T-helper 1 cell treated with Interleukin-12 subunit alpha and Interleukin-12 subunit beta and Interleukin-4 antibody, amounts not matched to agents 30 ng/mL and 1 ng/mL, for 36 hours (primary cell): ENCODE data around the gene JADE3. TPM values are rescaled to one million over a fixed set of nuclear protein-coding genes. Genes with fewer than 3 reads are reported as not detected.
"Not testable (repeated sequence)": the region's sequence is repeated elsewhere in the genome, so short reads cannot be mapped to it uniquely, and the experiment has no call there.

Source experiments
- intact Hi-C: fragments of 100-400 bp; cut with micrococcal nuclease; formaldehyde crosslinking; loops from one replicate; pipeline ENCODE4 v1.15.1; 2024
- total RNA-seq: library from RNA; stranded (reverse); gene quantifications from 2 replicates; pipeline ENCODE4 v1.2.3, GENCODE V29; 2022

Gene JADE3
- total RNA-seq, 1 donor from 2014 or later: 1.2 TPM

DNA sequence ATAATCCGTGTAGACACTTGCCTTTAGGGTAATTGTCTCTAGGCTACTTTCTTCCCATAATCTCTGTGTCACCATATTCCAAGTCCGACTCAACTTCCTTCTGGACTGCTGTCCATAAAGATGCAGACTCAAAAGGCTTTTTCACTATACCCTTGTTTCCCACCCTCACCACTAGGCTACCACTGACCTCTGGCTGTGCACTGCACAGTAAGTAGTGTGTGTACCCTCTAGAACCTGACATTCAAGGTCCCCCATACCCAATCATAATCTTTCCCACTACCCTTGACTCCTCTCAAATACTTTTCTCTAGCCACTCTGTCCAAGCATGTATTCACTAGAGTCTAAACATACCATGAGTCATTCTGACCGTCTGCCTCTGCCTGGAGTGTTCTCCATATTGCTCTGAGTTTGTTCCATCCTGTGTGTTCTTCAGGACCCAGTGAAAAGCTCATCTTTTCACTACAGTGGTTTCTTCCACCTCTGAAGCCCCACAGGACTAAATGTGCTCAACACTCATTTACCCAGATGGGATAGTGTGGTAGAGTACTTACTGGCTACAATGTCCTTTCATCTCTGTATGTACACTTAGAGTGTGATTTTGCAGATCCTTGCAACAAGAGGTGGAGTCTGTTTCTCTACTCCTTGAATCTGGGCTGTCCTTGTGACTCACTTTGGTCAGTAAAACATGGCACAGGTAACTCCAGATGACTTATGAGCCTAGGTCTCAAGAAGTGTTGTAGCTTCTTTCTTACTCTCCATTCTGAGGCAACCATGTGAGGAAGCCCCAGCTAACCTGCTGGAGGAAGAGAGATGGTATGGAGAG, 17.4 kb downstream of the JADE3 start:
- intact Hi-C loops: no loop called here

DNA sequence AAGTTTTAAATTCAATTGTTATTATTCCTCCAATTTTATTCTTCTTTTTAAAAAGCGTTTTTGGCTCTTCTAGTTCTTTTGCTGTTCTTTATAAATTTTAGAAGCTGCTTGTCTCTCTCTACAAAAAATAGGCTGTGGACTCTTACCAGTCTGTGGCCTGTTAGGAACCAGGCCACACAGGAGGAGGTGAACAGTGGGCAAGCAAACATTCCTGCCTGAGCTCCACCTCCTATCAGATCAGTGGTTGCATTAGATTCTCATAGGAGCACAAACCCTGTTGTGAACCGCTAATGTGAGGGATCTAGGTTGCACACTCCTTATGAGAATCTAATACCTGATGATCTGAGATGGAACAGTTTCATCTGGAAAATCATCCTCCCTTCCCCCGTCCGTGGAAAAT, 23.1 kb downstream of the JADE3 start:
- intact Hi-C loops: no loop called here

DNA sequence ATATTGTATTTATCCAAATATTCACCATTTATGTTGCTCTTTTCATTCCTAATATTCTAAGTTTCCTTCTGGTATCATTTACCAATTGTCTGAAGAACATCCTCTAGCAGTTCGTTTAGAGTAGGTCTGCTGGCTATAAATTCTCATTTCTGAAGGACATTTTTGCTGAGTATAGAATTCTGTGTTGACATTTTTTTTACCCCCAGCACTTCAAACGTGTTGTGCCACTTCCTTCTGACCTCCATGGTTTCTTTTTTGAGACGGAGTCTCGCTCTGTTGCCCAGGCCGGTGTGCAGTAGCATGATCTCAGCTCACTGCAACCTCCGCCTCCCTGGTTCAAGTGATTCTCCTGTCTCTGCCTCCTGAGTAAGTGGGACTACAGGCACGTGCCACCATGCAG, 26.4 kb downstream of the JADE3 start:
- intact Hi-C loops: no loop called here

DNA sequence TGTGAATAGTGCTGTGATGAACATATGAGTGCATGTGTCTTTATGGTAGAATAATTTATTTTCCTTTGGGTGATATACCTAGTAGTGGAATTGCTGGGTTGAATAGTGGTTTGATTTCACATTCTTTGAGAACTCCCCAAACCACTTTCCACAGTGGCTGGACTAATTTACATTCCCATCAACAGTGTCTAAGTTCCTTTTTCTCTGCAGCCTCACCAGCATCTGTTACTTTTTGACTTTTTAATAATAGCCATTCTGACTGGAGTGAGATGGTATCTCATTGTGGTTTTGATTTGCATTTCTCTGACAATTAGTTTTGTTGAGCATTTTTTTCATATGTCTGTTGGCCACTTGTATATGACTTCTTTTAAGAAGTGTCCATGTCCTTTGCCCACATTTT, 29.1 kb downstream of the JADE3 start:
- intact Hi-C loops: no loop called here

DNA sequence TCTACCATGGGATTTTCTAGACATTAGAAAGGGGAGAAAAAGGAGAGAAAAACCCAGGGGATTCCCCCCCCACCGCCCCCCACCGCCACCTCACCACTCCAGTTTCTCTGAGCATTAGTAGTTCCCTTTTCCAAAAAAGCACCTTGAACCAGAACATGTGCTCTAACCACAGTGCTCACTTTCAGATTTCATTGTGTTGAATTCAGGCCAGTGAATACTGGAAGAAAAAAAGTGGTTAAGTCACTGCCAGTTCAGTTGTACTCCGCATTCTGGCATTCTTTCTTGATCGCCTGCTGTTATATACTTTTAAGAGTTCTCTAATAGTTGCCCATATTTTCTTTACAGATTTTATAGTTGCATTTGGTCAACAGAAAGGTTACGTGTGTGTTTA, 40.9 kb downstream of the JADE3 start:
- intact Hi-C loops: no loop called here

DNA sequence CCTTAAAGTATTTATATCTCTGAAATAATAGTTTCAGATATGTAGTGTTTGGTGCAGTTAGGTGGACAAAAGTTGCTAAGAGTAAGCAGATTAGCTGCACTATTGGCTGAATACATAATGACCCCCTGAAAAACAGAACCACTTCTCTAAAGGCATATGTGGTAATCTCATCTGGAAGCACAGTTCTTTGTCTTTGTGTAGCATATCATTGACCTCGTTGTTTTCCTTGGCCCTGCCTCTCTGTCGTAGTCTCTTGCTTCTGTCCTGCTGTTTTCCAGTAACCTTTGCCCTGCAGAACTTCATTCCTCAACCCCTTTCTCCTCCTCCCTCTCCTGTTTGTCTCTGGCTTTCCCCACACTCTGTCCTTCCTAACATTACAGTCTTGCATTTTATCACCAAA, 41.4 kb downstream of the JADE3 start:
- intact Hi-C loops: no loop called here

DNA sequence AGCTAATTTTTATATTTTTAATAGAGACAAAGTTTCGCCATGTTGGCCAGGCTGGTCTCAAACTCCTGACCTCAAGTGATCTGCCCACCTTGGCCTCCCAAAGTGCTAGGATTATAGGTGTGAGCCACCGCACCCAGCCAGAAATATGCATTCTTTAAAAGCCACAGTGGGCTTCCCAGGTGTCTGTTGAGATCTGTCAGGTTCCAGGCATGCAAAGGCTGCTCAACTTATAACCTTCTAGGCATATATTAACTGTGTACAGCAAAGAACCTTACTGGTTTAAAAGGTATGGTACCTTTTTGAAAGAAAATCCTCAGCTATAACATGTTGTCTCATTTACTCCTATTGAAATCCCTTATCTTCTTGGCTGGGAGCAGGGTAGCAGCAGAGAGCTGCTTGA, 42.5 kb downstream of the JADE3 start:
- intact Hi-C loops: no loop called here

DNA sequence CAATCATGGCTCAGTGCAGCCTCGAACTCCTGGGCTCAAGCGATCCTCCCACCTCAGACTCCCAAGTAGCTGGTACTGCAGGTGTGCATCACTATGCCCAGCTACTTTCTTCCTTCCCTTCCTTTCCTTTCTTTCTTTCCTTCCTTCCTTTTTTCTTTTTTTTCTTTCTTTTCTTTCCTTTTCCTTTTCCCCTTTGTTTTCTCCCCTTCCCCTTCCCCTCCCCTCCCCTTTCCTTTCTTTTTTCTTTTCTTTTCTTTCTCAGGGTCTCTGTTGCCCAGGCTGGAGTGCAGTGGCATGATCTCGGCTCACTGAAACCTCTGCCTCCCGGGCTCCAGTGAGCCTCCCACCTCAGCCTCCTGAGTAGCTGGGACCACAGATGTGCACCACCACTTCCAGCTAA, 44.4 kb downstream of the JADE3 start:
- intact Hi-C loops: not testable (repeated sequence)

DNA sequence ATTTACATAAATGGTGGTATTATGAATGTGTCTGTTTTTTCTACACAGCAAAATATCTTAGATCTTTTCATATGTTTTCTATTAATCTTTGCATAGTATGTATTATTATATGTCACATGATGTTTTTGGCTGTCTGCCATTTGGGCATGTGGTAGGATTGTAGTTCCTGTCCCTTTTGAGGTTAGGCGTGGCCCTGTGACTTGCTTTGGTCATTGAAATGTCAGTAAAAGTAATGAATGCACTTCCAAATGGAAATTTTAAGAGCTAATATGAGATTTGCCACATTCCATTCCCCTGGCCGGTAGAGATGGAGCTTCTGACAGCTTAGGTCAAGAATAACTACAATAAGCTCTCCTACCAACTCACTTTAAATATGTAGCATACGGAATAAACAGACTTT, 45.1 kb downstream of the JADE3 start:
- intact Hi-C loops: no loop called here

DNA sequence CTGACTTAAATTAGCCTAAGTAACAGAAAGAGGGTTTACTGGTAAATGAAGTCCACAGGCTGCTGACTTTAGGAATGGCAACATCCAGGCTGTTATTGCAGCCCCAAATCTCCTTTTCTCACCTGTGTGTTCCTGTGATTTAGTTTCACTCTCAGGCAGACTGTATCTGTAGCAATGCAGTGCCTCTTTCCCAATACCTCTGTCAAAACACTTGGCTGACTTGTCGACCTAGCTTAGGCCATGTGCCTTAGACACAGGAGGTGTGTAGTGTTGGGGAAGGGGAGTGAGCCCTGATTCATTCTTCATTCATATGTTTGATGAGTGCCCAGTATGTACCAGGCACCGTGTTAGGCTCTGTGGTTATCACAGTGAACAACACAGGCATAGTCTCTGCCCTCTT, 46.9 kb downstream of the JADE3 start:
- intact Hi-C loops: no loop called here

DNA sequence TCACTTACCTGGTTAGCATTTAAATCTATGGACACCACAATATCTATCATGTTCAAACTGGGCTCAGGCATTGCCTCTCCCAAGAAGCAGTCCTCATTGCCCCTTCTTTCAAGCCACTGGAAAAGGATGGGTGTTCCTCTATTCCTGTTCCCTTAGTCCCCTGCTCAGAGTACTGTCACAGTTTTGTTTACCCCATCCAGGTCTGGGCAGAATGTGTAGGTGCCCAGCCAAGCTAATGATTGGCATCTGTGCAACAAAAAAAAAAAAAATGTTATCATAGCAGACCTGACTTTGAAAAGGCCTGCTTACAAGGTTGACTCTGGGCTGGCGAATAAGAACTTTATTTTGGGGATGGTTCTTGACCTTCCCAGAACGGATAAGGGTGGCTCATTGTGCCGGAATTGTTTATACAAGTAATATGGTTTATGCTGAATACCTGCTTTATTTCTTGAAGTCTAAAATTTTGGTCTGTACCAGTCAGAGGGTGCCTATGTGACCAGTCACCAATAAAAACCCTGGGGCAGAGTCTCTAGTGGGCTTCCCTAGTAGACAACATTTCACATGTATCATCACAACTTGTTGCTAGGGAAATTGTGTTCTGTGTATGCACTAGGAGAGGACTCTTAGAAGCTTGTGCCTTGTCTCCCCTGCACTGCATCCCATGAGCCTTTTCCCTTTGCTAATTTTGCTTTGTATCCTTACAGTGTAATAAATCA, 47.9 kb downstream of the JADE3 start:
- intact Hi-C loops: no loop called here

DNA sequence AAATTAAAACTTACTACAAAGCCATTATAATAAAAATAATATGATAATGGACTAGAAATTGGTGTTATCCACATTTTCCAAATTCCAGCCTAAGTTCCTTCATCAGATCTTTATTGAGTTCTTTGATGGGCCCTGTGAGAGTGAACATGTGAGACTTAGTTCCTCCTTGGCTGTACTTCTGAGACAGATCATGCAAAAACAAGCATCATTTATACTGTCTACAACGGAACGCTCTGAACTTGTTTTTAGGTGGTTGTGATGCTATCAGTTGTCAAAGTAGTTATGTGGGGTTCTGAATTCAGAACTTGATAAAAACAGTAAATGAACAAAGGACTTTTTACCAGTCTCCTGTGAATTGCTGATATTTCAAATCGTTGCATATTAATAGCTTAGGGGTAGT, 48.9 kb downstream of the JADE3 start:
- intact Hi-C loops: no loop called here

DNA sequence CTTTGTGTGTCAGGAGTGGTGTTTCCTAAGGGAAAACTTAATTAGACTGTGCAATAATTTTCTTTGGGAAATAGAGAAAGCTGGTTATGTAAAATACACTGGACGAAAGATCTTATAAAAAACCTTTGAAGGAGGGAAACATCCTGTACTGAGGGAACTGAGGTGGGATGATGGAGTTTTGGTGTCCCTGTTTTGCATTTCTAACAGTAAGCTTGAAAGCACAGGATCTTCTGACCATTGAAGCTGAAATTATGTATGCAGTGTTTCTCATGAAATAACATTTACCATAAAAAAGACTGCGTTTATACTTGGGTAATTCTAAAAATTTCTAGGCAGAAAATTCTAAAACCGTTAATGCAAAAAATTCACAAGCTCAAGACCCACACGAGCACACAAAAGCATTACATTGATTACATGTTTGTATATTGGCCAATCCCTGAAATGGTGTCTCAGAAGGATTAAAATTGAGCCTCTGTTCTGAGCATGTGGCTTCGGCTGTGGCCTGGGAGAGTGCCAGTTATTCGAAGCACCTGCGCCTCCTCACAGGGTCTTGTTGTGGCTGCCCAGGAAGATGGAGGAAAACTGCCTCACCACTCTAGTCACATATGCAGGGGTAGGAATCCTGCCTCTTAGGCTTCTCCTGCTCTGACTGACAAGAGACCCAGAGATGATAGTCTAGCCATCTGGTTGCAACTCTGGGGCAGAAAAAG, 49.5 kb downstream of the JADE3 start:
- intact Hi-C loops: no loop called here

DNA sequence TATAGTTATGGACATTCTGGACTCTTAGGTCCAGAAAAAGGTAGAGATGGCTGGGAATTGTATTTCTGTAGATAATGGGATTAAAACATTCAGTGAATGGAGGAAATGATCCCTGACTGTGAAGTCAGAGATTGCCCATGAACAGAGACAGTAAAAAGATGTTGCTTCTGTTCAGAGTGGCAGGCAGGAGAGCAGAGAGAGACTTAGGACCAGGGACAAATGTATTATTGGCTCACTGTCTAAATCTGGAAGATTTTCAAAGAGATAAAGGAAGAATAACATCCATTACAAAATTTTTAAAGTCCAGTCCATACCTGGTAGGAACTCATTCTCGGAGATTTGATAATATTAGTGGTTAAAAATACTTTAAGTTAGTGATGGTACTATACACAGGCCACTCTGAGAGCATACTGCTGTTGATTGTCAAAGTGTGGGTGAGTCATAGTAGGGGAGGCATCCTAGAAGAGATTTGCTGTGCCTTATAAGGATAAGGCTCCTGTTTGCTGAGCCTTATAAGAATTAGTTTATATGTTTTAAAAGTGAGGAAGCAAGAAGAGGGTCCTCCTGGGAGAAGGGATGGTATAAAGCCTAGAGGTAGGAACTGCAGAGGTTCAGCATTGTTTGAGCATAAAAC, 53.0 kb downstream of the JADE3 start:
- intact Hi-C loops: no loop called here

DNA sequence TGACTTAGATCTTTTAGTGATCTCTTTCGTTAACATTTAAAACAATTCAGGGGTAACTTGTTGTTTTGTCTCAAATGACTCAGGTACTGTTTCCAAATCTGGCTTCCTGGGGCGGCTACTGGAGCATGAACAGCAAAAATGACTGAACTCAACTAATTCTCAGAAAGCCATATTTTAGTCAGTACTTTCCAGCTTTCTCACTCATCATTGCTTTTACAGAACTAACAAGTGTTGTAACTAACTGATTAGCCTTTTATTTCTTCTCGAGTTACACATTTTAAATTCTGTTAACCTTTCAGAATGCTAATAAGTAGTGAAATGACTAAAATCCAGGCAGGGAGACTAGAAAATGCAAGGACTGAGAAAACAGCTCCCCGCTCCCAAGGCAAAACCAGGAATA, 55.3 kb downstream of the JADE3 start:
- intact Hi-C loops: no loop called here

DNA sequence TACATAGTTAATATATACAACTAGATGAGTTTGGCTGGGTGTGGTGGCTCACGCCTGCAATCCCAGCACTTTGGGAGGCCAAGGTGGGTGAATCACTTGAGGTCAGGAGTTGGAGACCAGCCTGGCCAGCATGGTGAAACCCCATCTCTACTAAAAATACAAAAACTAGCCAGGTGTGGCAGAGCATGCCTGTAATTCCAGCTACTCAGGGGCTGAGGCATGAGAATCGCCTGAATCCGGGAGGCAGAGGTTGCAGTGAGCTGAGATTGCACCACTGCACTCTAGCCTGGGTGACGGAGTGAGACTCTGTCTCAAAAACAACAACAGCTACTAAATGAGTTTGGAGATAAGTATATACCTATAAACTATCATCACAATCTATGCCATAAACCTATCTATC, 64.8 kb downstream of the JADE3 start:
- intact Hi-C loops: not testable (repeated sequence)

DNA sequence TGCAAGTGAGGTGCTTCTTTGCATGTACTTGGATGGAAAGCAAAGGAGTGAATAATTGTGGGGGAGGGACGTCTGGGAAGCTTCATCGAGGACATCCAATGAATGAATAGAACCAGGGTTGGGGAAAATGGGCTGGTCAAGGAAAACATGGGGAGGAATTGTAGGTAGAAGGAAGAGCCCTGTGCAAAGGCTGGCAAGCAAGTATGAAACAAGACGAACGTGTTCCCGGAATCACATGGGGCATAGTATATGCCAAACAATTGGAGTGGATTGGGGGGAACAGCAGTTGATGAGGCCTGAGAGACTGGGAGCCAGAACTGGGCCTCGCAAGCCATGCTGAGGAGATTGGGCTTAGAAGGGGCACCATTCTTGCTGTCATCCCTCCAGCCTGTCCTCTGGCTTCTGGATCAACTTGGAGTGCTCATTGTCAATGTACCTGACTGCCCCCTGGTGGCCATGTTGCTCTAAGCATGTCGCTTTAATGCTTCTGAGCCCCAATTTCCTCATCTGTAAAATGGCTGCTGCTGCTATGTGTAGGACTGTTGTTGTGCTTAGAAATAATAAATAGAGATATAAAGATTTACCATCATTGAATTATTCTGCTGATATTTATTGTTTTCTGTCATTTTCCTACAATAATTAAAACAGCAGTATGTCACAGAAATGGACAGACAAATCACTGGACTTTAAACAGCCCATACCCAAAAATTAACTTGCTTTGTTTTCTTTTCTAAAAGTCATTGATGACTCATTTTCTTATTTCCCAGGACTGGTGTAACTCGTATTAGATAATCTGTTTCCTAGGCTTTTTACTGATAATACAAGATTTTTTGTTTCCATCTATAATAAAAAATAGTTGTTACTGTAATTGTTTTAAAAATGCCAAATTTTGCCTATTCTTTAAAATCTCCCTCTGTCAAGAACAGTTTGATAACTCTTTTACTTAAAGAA, 66.4 kb downstream of the JADE3 start:
- intact Hi-C loops: loop anchor here (1.0 kb wide), 2 partner anchors 75 to 219 kb away; partner anchors contain the start of gene SLC9A7

DNA sequence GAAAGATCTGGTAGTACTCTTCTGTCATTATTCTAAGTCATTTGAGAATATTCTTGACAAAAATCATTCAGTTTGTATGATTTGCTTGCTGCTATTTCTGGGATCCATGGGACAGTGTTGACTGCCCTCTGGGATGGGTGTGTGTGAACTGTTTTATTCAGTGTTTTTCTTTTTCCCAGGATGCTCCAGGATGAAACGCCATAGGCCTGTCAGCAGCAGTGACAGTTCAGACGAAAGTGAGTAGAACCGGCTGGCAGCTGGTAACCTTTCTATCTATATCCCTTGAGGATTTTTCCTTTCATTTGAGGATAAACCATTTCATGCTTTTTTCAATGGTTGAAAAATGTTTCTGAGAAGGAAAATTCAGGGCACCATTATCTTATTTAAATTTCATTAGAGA, 72.5 kb downstream of the JADE3 start:
- intact Hi-C loops: loop anchor here (5.0 to 10.0 kb wide), 2 partner anchors 110 to 847 kb away; no protein-coding TSS in a partner anchor

DNA sequence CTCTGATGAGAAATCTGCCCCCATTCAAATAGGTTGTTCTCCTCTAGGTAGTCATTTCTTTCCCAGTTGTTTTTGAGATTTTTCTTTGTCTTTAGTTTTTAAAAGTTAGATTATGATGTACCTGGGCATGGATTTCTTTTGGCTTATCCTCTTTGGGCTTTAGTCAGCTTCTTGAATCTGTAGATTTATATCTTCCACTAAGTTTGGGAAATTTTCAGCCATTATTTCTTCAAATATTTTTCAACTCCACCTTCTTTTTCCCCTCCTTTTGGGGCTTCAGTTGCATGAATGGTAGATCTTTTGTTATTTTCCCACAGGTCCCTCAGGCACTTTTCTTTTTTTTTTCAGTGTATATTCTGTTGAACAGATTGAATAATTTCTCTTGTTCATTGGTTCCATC, 77.3 kb downstream of the JADE3 start:
- intact Hi-C loops: loop anchor here (5.0 to 10.0 kb wide), 2 partner anchors 105 to 852 kb away; no protein-coding TSS in a partner anchor

DNA sequence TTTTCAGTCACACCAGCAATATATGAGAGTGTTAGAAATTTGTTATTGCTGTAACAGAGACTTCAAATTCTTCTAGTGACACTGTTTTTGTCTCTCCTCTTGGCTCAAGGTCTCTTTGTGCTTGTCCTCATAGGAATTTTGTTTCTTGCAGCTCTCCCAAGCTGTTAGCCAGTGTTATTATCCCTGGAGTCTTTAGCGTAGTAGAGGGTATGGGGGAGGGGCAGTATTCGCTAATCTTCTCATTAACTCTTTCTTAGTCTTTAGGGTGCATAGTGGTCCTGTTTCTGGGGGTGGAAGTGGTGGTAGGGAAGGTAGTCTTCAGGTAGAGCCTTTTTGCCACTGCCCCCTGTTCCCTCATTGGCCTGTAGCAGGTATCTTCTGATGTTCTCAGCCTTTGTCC, 79.4 kb downstream of the JADE3 start:
- intact Hi-C loops: no loop called here
